SK-N-SH (cell line): Measurements from ENCODE around the gene SENP8. TPM values are rescaled to one million over a fixed set of nuclear protein-coding genes. Genes with fewer than 3 reads are reported as not detected.

Source experiments
- CTCF ChIA-PET: fragments of 300-600, 350-600 bp; formaldehyde crosslinking; extraction: SDS; loops from one replicate; lab custom pipeline; 2021; lab: Yijun Ruan, JAX
- POLR2A ChIA-PET: fragments of 350-600 bp; sonication (Branson Sonifier 250); formaldehyde crosslinking; extraction: SDS; loops from one replicate; lab custom pipeline; 2020; ENCODE audit warnings: antibody characterized with exemption, inconsistent platforms; lab: Yijun Ruan, JAX
- DNase-seq: peaks from one replicate; pipeline ENCODE4 v3.0.0; 2012
- H2AFZ ChIP-seq: fragments of 200-600 bp; sonication (generic); 2 replicates; pipeline ENCODE4 v1.8.1; 2016; ENCODE audit warnings: antibody characterized with exemption, mild to moderate bottlenecking, low read depth
- H3F3A ChIP-seq: fragments of 200-600 bp; sonication (generic); replicated peaks from 2 replicates; pipeline ENCODE3; 2016; ENCODE audit warnings: antibody characterized with exemption, mild to moderate bottlenecking; ENCODE audit not compliant: insufficient read depth
- H3K27ac ChIP-seq, 2 experiments: fragments of 200-500 bp in 1 of 2; fragments of 200-600 bp in 1 of 2; sonication (Bioruptor generic) in 1 of 2; sonication (generic), shearing (Covaris generic) in 1 of 2; 2 replicates each; pipeline versions ENCODE4 v1.5.1 to v1.6.1; 2014 to 2016; ENCODE audit warnings: low read depth in 2 of 2, inconsistent platforms in 1 of 2, low read length in 1 of 2, mild to moderate bottlenecking in 1 of 2, mixed read lengths in 1 of 2
- H3K27me3 ChIP-seq: fragments of 200-600 bp; sonication (generic), shearing (Covaris generic); 2 replicates; pipeline ENCODE4 v1.6.1; 2016; ENCODE audit warnings: mixed run types; ENCODE audit not compliant: insufficient read depth
- H3K36me3 ChIP-seq, 2 experiments: fragments of 200-500 bp in 1 of 2; fragments of 200-600 bp in 1 of 2; sonication (Bioruptor generic) in 1 of 2; sonication (generic) in 1 of 2; replicated peaks in 1 of 2; 2 replicates each; pipeline versions ENCODE3 to v1.5.1; 2014 to 2016; ENCODE audit warnings: low read length in 1 of 2, mild to moderate bottlenecking in 1 of 2; ENCODE audit not compliant: insufficient read depth in 2 of 2, control insufficient read depth in 1 of 2
- H3K4me1 ChIP-seq, 2 experiments: fragments of 200-500 bp in 1 of 2; fragments of 200-600 bp in 1 of 2; sonication (Bioruptor generic) in 1 of 2; sonication (generic), shearing (Covaris generic) in 1 of 2; 2 replicates each; pipeline versions ENCODE4 v1.5.1 to v1.6.1; 2014 to 2016; ENCODE audit warnings: low read depth in 1 of 2, low read length in 1 of 2, mixed run types in 1 of 2; ENCODE audit not compliant: insufficient read depth in 2 of 2, control insufficient read depth in 1 of 2
- H3K4me2 ChIP-seq: fragments of 200-600 bp; sonication (generic), shearing (Covaris generic); 2 replicates; pipeline ENCODE4 v1.6.1; 2017; ENCODE audit warnings: mixed run types
- H3K4me3 ChIP-seq, 2 experiments: fragments of 200-500 bp in 1 of 2; fragments of 200-600 bp in 1 of 2; sonication (Bioruptor generic) in 1 of 2; sonication (generic), shearing (Covaris generic) in 1 of 2; 2 replicates each; pipeline versions ENCODE4 v1.5.1 to v1.8.1; 2014 to 2016; ENCODE audit warnings: low read depth in 2 of 2, inconsistent platforms in 1 of 2, low read length in 1 of 2, mild to moderate bottlenecking in 1 of 2, mixed read lengths in 1 of 2, moderate library complexity in 1 of 2
- H3K79me2 ChIP-seq: fragments of 200-600 bp; sonication (generic); 2 replicates; pipeline ENCODE4 v1.8.1; 2017; ENCODE audit warnings: mild to moderate bottlenecking; ENCODE audit not compliant: insufficient read depth
- H3K9ac ChIP-seq: fragments of 200-600 bp; sonication (generic); 2 replicates; pipeline ENCODE4 v1.6.1; 2017; ENCODE audit warnings: mixed run types
- H3K9me2 ChIP-seq: fragments of 200-600 bp; sonication (generic); 2 replicates; pipeline ENCODE4 v1.6.1; 2017; ENCODE audit warnings: mixed run types
- H3K9me3 ChIP-seq: fragments of 200-600 bp; sonication (generic); 2 replicates; pipeline ENCODE4 v1.6.1; 2017; ENCODE audit warnings: mixed run types, mild to moderate bottlenecking, moderate library complexity
- H4K20me1 ChIP-seq: fragments of 200-600 bp; sonication (generic); 2 replicates; pipeline ENCODE4 v1.6.1; 2017; ENCODE audit warnings: mild to moderate bottlenecking, mixed run types; ENCODE audit not compliant: insufficient read depth
- CHD2 ChIP-seq: fragments of 150-350 bp; IDR thresholded peaks from 2 replicates; pipeline ENCODE4 v1.6.1; 2018; ENCODE audit warnings: low read length; ENCODE audit not compliant: partially characterized antibody
- CTCF ChIP-seq: fragments of 200-600 bp; sonication (generic); IDR thresholded peaks from 2 replicates; pipeline ENCODE4 v1.6.1; 2017; ENCODE audit warnings: antibody characterized with exemption, mild to moderate bottlenecking, moderate library complexity
- ELF1 ChIP-seq: IDR thresholded peaks from 2 replicates; pipeline ENCODE4 v1.4.0; 2012
- FOSL2 ChIP-seq: IDR thresholded peaks from 2 replicates; pipeline ENCODE4 v1.4.0; 2012; ENCODE audit warnings: low read depth, mild to moderate bottlenecking, moderate library complexity, borderline replicate concordance
- GABPA ChIP-seq: IDR thresholded peaks from 2 replicates; pipeline ENCODE4 v1.4.0; 2012; ENCODE audit warnings: low read depth, mild to moderate bottlenecking
- GATA2 ChIP-seq: sonication (generic); formaldehyde crosslinking; IDR thresholded peaks from 2 replicates; pipeline ENCODE4 v1.5.0; 2020; ENCODE audit warnings: mild to moderate bottlenecking, missing genetic modification reagents
- JUND ChIP-seq: IDR thresholded peaks from 2 replicates; pipeline ENCODE4 v1.4.0; 2012
- MAX ChIP-seq: IDR thresholded peaks from 2 replicates; pipeline ENCODE4 v1.4.0; 2012; ENCODE audit warnings: low read depth
- MEF2A ChIP-seq: IDR thresholded peaks from 2 replicates; pipeline ENCODE4 v1.4.0; 2012; ENCODE audit warnings: low read depth, borderline replicate concordance
- NFIC ChIP-seq: IDR thresholded peaks from 2 replicates; pipeline ENCODE4 v1.4.0; 2012; ENCODE audit warnings: borderline replicate concordance
- NRF1 ChIP-seq: IDR thresholded peaks from 2 replicates; pipeline ENCODE4 v1.6.1; 2012; ENCODE audit warnings: low read depth, mild to moderate bottlenecking, low read length
- POLR2AphosphoS5 ChIP-seq: IDR thresholded peaks from 2 replicates; pipeline ENCODE4 v1.6.1; 2012; ENCODE audit warnings: low read depth, low read length
- RCOR1 ChIP-seq: fragments of 150-350 bp; IDR thresholded peaks from 2 replicates; pipeline ENCODE4 v1.6.1; 2017; ENCODE audit warnings: antibody characterized with exemption, low read length
- RFX5 ChIP-seq: IDR thresholded peaks from 2 replicates; pipeline ENCODE4 v1.6.1; 2012; ENCODE audit warnings: mild to moderate bottlenecking, improper control_type of control experiment, low read length
- RXRA ChIP-seq: IDR thresholded peaks from 2 replicates; pipeline ENCODE4 v1.4.0; 2012; ENCODE audit warnings: low read depth, mild to moderate bottlenecking, borderline replicate concordance
- TCF12 ChIP-seq: IDR thresholded peaks from 2 replicates; pipeline ENCODE4 v1.4.0; 2012
- TEAD4 ChIP-seq: IDR thresholded peaks from 2 replicates; pipeline ENCODE4 v1.4.0; 2012; ENCODE audit warnings: mild to moderate bottlenecking, borderline replicate concordance; ENCODE audit not compliant: insufficient read depth
- USF1 ChIP-seq: IDR thresholded peaks from 2 replicates; pipeline ENCODE4 v1.4.0; 2012; ENCODE audit warnings: low read depth, borderline replicate concordance
- ZBTB33 ChIP-seq: IDR thresholded peaks from 2 replicates; pipeline ENCODE4 v1.4.0; 2012; ENCODE audit warnings: low read depth, borderline replicate concordance
- WGBS: methylation state at CpG from one replicate; pipeline ENCODE4 v1.1.6; 2017; ENCODE audit warnings: low lambda C conversion rate; 5-methylcytosine and 5-hydroxymethylcytosine counted together
- polyA plus RNA-seq, 3 experiments: library from polyadenylated mRNA; depleted of rRNA; stranded (reverse); fragments of >200 nt; gene quantifications; 2 replicates each; pipeline ENCODE4 v1.2.3, GENCODE V29; 2012
- TF ChIP-seq, protein P1 (sequence below): fragments of 150-350 bp; IDR thresholded peaks from 2 replicates; pipeline ENCODE4 v1.6.1; 2017; ENCODE audit warnings: antibody characterized with exemption, low read length, low read depth, borderline replicate concordance

The SENP8 gene
- polyA plus RNA-seq, 1 of the 3 experiments (the other 2 are of a cell fraction) = 1.4 TPM

GRCh38 chr15:72105111-72105510, 13.1 kb upstream of the SENP8 start:
- Histone ChIP-seq H3K9me3 (no peaks in the 10 kb centered on the region), H3K4me1 (peaks cover 0 to 4% of the 10 kb centered on the region in 2 experiments; a peak in 1 of 4 replicates), H2AFZ (no peak overlapping the region), H3F3A (peaks cover 2% of the 10 kb centered on the region), H3K27me3 (no peaks in the 10 kb centered on the region), H3K4me3 (no peak overlapping the region), H3K9ac (no peak overlapping the region), H3K36me3 (no peaks in the 10 kb centered on the region), H3K27ac (no peak overlapping the region), H3K9me2 (no peaks in the 10 kb centered on the region), H4K20me1 (peaks cover 56% of the 10 kb centered on the region), H3K79me2 (peaks cover 58% of the 10 kb centered on the region), H3K4me2 (no peak overlapping the region)
- CTCF ChIA-PET = interaction anchor here (1.5 kb wide), 1 partner anchor 8 kb away, joined by 5 read pairs; no protein-coding TSS in a partner anchor
- TF ChIP-seq RCOR1 (no peak), CHD2 (no peak), TEAD4 (no peak), ELF1 (no peak), CTCF (no peak), POLR2AphosphoS5 (no peak), MEF2A (no peak), MAX (no peak), TCF12 (no peak), NFIC (no peak), ZBTB33 (no peak), JUND (no peak), FOSL2 (no peak), USF1 (no peak), RFX5 (no peak), RXRA (no peak), GATA2 (CRISPR knock-in tag) (no peak), NRF1 (no peak), GABPA (no peak)
- TF ChIP-seq, protein P1, sequence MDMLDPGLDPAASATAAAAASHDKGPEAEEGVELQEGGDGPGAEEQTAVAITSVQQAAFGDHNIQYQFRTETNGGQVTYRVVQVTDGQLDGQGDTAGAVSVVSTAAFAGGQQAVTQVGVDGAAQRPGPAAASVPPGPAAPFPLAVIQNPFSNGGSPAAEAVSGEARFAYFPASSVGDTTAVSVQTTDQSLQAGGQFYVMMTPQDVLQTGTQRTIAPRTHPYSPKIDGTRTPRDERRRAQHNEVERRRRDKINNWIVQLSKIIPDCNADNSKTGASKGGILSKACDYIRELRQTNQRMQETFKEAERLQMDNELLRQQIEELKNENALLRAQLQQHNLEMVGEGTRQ = no peak
- DNase-seq = no peak
- 95% methylated on average over 3 of the region's 3 CpGs for WGBS
- POLR2A ChIA-PET = no interaction called here
